DMS79 treated with DMSO at 0.1 percent for 48 hours (cell line): Measurements from ENCODE around the gene CIDEA.

ENCODE experiments used
- DNase-seq: peaks from one replicate; lab custom pipeline; 2025; lab: John Stamatoyannopoulos, UW

Gene CIDEA

DNA sequence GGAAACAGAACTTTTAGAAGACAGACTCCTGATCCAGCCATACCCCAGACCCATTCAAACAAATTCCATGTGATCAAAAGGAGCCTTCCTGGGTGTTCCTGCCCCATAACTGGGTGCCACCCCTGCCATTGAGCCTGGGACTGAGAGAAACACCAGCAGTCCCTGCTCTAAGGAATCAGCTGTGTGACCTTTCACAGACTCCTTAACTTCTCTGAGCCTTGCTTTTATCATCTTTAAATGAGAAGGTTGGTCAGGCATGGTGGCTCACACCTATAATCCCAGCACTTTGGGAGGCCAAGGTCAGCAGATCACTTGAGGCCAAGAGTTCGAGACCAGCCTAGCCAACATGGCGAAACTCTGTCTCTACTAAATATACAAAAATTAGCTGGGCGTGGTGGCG lies 20.6 kb downstream of the CIDEA start:
- no peak for DNase-seq

GRCh38 chr18:12276736-12277554 lies 22.8 kb downstream of the CIDEA start:
- DNase-seq, result no peak

DNA sequence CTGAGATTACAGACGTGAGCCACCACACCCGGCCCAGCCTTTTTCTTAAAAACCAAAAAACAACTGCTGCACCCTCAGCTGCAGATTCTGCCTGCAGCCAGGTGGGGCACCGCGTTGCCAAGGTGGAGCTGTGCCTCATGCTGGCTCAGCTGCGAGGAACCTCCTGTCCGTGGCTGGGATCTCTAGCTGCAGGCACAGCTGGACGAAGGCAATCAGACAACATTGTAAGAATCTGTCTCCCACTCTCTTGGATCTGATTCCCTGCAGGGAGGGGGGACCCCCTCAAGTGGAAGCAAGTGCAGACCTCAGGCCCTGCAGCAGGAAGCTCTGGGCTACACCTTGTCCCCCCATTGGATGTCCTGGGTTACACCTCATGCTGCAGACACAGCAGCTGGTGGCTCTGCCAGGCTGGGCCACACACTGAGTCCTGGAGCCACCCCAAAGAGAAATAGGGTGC lies 24.1 kb downstream of the CIDEA start:
- DNase-seq, result no peak

GRCh38 chr18:12278741-12279682 lies 24.9 kb downstream of the CIDEA start:
- no peak for DNase-seq

DNA sequence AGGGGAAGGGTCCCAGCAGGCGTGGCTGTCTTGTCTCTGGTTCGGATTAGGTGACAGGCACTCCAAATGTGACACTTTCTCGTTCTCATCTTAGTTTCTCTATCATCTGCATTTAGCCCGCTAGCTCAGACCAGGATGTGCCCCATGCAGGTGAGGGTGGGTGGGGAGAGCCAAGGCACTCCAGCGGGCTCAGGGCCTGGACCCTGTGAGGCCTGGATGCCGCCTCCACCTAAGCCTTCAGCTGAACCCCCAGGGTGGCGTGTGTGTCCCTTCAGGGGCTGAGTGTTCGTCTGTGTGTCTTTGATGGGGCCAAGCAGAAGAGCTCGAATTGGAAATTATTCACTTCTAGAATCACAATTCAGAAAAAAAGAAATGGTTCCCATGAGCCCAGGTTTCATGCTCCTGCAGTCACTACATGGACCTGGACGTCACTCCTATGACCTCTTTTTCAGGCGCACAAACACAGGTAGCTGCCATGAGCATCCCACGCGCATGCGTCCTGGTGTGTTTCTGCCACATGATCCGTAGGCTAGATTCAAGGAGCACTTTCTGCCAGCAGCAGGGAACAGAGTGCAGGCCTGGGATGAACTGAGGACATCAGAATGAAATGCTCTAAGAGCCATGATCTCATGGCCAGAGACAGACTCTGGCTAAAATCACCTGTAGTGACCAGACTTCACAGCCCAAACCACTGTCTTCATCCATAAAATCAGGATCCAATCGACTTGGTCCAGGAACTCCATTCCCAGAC lies 25.8 kb downstream of the CIDEA start:
- DNase-seq, result no peak

DNA sequence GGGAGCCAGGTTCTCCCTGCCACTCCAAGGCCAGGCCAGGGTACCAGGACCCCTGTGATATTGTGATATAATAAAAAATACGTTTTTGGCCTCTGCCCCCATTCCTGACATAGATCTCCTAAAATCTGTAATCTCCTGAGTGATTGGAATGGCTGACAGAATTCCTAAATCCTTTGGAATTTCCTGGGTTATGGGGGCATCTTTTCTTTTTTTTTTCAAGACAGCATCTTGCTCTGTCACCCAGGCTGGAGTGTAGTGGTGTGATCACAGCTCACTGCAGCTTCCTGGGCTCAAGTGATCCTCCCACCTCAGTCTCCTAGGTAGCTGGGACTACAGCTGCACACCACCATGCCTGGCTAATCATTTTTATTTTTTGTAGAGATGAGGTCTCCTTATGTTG lies 27.7 kb downstream of the CIDEA start:
- no peak for DNase-seq

DNA sequence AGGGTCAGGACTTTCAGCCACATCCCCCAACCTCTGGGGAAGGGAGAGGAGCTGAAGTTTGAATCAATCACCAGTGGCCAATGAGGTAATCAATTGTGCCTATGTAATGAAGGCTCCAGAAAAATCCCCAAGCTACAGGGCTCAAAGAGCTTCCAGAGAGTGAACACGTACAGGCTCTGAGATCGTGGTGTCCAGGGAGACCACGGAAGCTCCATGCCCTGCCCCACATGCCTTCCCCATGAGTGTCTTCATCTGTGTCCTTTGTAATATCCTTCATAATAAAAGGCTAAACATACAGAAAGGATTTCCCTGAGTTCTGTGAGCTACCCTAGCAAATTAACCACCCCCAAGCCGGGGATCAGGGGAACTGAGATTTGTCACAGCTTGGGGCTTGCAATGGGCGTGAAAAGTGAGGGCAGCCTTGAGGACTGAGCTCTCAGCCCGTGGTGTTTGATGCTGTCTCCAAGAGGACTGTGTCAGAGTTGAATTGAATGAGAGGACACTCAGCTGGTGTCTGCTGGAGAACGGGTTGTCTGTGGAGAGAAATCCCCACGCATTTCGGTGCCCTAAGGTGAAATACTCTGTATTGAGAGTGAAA lies 28.4 kb downstream of the CIDEA start:
- DNase-seq, result no peak

DNA sequence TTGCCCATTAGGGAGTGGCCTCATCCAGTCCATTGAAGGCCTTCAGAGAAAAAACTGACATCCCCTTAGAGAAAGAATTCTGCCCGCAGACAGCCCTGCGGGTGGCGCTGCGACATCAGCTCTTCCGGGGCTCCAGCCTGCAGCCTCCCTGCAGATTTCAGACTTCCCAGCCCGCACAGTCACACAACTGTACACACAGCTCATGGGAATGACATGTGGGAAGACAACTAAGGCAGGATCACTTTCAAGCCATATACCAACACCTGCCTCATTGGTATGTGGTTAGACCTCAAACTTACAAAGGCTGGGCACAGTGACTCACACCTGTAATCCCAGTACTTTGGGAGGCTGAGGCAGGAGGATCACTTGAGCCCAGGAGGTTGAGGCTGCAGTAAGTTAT lies 29.1 kb downstream of the CIDEA start:
- no peak for DNase-seq

GRCh38 chr18:12283666-12284065 lies 29.5 kb downstream of the CIDEA start:
- DNase-seq, result no peak

DNA sequence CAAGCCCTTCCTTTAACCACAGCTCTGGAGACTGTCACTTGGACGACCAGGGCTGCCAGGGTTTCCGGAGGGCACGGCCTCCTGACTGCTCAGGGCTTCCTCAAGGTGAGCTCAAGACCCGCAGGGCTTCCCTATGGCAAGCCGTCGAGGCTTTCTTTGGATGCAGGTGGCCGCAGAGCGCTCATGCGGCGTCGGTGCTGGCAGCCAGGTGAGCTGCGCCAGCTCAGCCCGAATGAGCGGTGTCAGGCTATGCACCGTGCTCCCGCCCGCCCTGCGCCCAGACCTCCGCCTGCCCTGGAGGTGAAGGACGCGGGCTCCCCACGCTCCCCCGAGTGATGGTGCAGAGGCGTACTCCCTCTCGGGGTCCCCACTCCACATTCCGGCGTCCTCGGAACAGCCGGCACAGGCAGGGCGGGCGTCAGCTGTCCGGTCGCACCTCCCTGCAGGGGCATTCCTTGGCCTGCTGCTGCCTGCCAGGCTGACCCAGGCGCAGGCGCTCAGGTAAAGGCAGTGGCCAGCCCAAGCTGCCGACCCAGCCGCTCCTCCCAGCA lies 33.0 kb downstream of the CIDEA start:
- DNase-seq, result no peak

- DNase-seq, result no peak
Measured at GRCh38 chr18:12287684-12288402, 33.7 kb downstream of the CIDEA start.

DNA sequence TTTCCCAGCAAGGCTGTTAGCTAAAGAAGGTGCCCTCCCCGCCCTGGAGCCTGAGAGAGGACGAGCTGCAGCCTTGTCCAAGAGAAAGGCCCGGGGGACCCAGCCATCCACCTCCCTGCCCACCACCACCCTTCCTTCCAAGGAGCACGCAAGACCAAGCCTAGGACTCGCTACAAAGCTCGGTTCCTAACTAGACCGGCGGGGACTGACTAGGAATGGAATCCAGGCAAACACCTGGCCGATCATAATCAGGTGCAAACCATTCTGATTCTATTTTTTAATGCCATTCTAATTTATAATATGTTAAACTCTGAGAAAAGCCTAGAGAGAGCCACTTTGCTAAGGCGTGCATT lies 34.2 kb downstream of the CIDEA start:
- no peak for DNase-seq

DNA sequence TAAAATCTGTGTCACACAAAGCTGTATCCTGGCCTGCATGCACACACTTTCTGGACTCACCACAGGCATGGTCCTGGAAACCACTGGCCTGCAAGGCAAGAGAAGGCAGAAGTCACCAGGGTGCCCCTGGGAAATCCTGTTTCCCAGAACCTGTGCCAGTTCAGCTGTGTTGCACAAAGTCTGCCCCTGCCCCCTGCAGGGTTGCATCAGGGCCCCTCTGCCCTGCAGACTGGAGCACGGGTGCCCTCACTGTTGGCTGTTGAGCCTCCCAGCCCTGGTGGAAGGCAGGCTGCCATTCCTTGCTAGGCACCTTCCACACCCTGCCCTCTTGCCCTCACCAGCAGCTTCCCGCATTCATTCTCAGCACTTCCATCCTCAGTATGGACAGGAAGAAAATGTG lies 35.9 kb downstream of the CIDEA start:
- no peak for DNase-seq

- no peak for DNase-seq
Measured at GRCh38 chr18:12291161-12291560, 37.0 kb downstream of the CIDEA start.

DNA sequence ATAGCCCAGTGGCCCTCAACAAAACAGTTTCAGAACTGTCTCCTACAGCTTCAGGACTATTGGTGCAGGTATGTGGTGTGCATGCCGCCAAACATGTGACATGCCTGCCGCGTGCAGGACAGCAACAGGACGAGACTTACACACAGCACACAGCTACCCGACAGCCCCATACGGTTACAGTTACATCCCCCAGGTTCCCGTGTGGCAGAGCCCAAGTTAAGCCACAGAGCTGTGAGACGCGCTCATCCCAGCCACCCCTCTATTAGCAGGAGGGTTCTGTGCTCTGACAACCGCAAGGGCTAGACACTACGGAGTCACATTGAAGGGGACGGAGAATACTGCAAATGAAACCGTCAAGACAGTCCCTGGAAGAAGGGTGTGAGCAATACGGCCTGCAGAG lies 37.5 kb downstream of the CIDEA start:
- DNase-seq, result no peak

DNA sequence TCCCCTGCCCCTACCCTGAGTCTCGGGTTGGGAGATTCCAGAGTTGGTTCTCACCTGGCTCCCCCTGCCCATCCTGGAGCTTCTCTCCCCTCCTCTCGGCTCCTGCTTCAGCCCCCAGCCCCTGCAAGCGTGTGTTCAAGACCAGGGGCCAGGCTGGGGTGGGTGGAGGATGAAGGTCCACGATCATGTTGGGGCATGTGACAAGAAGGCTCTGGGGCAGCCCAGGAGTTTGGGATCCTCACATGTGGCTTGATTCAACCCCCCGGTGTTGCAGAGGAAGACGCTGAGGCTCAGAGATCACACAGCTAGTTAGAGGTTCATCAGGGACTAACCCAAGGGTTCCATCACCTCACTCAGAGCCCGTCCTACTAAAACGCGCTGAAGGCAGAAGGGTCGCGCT lies 39.7 kb downstream of the CIDEA start:
- DNase-seq, result no peak

DNA sequence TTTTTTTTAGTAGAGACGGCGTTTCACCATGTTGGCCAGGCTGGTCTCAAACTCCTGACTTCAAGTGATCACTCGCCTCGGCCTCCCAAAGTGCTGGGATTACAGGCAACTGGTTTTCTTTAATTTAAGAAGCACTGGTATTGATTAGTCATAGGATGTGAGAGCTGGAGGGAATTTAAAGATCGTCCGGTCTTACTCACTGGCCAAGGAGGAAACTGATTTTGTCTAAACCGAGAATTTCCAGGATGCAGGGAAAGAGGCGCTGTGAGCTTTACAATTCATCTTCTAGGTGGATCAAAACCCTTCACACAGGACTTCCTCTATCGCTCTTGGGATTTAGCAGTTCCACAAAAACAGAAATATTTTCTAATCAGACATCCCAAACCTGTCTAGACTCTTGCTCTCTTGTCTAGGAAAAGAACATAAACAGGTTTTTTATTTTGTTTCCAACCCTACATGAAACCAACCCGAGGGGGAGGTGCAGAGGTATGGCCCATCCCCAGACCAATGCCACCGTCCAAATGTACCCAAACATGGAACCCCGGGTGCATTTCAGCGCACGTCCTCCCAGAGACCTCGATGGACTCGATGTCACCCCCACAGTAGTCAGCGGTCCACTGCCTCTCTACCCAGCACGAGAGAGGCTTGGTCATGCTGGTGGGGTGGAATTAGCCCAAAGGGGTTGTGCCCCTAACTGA lies 41.4 kb downstream of the CIDEA start:
- no peak for DNase-seq

GRCh38 chr18:12296087-12296403 lies 41.9 kb downstream of the CIDEA start:
- DNase-seq, result no peak

DNA sequence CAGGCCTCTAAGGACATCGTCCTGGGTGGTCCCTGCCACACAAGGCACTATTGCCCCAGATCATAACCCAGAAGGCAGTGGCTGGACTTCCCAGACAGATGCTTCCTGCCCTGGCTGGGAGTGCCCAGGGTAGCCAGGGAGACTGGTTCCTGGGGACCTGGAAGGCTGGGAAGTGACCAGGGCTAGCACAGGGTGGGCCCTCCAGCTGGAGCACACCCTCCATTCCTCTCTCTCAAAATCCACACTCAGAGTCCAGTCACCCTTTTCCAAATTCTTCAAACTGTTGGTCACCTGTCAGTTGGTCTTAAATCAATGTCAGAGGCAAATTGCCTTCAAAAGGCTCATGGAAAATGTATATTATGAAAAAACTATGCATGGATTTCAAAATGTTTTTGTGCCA lies 42.3 kb downstream of the CIDEA start:
- DNase-seq, result no peak

DNA sequence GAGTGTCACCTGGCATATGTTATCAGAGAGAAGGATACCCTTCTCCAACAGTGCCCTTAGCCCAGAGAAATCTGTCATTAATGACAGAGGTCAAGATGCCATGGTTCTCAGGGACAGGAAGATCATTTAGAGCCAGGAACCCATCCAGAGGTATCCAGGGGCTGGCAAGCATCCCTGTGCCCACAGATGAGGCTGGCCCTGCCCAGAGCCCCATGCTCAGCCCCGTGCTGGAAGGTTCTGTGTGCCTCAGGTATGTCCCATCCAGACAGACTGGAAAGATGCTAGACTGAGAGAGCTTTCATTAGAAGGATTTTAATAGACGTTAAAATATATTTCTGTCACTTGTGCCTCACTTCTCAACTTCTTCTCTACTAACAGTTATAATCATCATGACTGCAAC lies 45.7 kb downstream of the CIDEA start:
- DNase-seq, result no peak
